ENCODE data around the gene ROPN1B. TPM values are rescaled to one million over a fixed set of nuclear protein-coding genes. Genes with fewer than 3 reads are reported as not detected.
"Not testable (repeated sequence)": the region's sequence is repeated elsewhere in the genome, so short reads cannot be mapped to it uniquely, and the experiment has no call there.

ROPN1B gene
- total RNA-seq, 4 donors from 2014 or later = not detected

DNA sequence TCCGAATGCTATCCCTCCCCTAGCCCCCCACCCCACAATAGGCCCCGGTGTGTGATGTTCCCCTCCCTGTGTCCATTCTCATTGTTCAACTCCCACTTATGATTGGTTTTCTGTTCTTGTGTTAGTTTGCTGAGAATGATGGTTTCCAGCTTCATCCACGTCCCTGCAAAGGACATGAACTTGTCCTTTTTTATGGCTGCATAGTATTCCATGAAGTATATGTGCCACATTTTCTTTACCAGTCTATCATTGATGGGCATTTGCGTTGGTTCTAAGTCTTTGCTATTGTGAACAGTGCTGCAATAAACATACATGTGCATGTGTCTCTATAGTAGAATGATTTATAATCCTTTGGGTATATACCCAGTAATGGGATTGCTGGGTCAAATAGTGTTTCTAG is 12.0 kb upstream of the ROPN1B start:
- H3K27ac ChIP-seq; H3K4me1 ChIP-seq; H3K4me3 ChIP-seq; DNase-seq; H3K36me3 ChIP-seq; H3K9me3 ChIP-seq; intact Hi-C loops (cut with DNase I): not testable (repeated sequence)
- H3K27me3 ChIP-seq = peaks cover 0 to 63% (median 2%) of the 10 kb centered on the region in 4 donors
- 90 to 93% methylated on average over 4 of the region's 4 CpGs for WGBS, 2 donors

- intact Hi-C loops (cut with DNase I) = no loop called here
- TF ChIP-seq CTCF (IDR thresholded peaks at IDR 0.05) = no peak
- no peak for TF ChIP-seq POLR2A (IDR thresholded peaks at IDR 0.05)
Observed at GRCh38 chr3:125957674-125958510, 11.1 kb upstream of the ROPN1B start.

GRCh38 chr3:125958511-125959316 is 10.3 kb upstream of the ROPN1B start:
- Histone ChIP-seq H3K36me3 (no peaks in the 10 kb centered on the region), H3K4me1 (peaks cover 0 to 10% (median 0%) of the 10 kb centered on the region in 3 donors), H3K9me3 (no peaks in the 10 kb centered on the region), H3K27me3 (peaks cover 0 to 72% (median 2%) of the 10 kb centered on the region in 4 donors), H3K27ac (no peak overlapping the region), H3K4me3 (peak overlapping the region in 3 of 4 donors; percentile 12 to 55 (median 40))
- 85% methylated on average over 21 of the region's 46 CpGs; no CpG with 5 or more reads in 1 of the 2 donors for WGBS, 2 donors
- TF ChIP-seq POLR2A (IDR thresholded peaks at IDR 0.05) (no peak), CTCF (IDR thresholded peaks at IDR 0.05) (no peak)
- DNase-seq = no peak
- intact Hi-C loops (cut with DNase I) = no loop called here

More at GRCh38 chr3:125957674-125958510, 11.1 kb upstream of the ROPN1B start:
- H3K27me3 ChIP-seq = peaks cover 0 to 69% (median 2%) of the 10 kb centered on the region in 4 donors
- 30 to 44% methylated on average over 1 to 3 of the region's 75 CpGs for WGBS, 2 donors
- peaks cover 0 to 10% (median 0%) of the 10 kb centered on the region in 3 donors for H3K4me1 ChIP-seq
- no peaks in the 10 kb centered on the region for H3K36me3 ChIP-seq
- peak overlapping the region in 3 of 4 donors; percentile 12 to 55 (median 40) for H3K4me3 ChIP-seq
- no peak for DNase-seq
- H3K27ac ChIP-seq = no peak overlapping the region
- H3K9me3 ChIP-seq = no peaks in the 10 kb centered on the region

DNA sequence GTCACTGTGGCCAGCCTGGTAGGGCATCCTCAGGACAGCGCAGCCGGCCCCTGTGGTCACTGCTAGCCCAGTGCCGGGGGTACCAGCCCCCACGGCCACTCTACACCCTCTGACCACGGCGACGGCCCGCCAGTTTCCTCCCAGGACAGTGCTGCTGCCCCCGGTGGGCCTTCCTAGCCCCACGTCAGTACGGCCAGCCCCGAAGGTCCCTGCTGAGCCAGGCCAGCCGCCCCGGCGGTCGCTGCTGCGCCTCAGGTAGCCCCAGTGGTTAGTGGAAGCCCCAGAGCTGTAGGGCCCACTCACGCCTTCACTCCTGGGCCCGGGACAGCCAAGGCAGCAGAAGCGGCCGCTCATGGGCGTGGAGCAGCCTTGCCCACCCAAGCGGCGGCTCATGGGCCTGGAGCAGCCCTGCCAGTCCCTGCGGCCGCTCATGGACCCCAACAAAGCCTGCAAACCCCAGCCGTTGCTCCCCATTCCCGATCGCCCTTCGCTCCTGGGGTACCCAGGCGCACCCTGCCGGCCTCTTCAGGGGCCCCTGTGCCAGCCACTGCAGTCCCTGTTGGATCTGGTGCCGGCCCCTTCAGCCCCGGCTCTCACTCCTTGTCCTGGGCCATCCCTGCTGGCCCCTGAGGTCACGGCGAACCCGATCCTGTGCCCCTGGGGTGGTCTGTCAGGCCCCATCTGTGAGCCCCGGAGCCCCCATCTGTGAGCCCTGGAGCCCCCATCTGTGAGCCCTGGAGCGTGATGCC is 9.5 kb upstream of the ROPN1B start:
- Histone ChIP-seq H3K36me3 (no peaks in the 10 kb centered on the region), H3K4me1 (peaks cover 0 to 10% (median 0%) of the 10 kb centered on the region in 3 donors), H3K27me3 (peaks cover 0 to 77% (median 2%) of the 10 kb centered on the region in 4 donors), H3K4me3 (no peak overlapping the region), H3K27ac (no peak overlapping the region), H3K9me3 (no peaks in the 10 kb centered on the region)
- DNase-seq = no peak
- WGBS, 2 donors = 95% methylated on average over 13 of the region's 39 CpGs; no CpG with 5 or more reads in 1 of the 2 donors
- TF ChIP-seq CTCF (IDR thresholded peaks at IDR 0.05) = no peak
- TF ChIP-seq POLR2A (IDR thresholded peaks at IDR 0.05) = no peak
- intact Hi-C loops (cut with DNase I) = no loop called here

DNA sequence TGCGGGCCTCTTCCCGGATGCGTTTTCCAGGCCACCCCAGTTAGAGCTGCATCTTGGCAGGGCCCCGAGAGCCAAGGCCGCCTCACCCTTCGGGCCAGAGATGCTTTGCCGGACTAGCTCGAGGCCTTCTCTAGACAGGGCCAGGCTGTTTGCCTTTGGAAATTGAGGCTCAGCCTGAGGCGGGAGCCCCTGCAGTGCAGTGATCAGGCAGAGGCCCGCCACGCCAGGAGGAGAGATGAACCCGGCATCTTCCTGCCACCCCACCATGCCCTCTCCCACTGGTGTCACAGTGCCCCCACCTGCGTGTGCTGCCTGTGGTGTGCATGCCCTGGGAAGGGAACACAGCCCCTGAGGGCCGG is 8.9 kb upstream of the ROPN1B start:
- DNase-seq = no peak

More for the DNA sequence above, 8.9 kb upstream of the ROPN1B start:
- 100% methylated on average over 1 of the region's 14 CpGs; no CpG with 5 or more reads in 1 of the 2 donors for WGBS, 2 donors
- intact Hi-C loops (cut with DNase I) = no loop called here
- H3K27me3 ChIP-seq = peaks cover 0 to 78% (median 2%) of the 10 kb centered on the region in 4 donors
- TF ChIP-seq POLR2A (IDR thresholded peaks at IDR 0.05) = no peak
- no peak for TF ChIP-seq CTCF (IDR thresholded peaks at IDR 0.05)
- H3K4me3 ChIP-seq = no peak overlapping the region
- H3K27ac ChIP-seq = no peak overlapping the region
- no peaks in the 10 kb centered on the region for H3K36me3 ChIP-seq
- H3K9me3 ChIP-seq = no peaks in the 10 kb centered on the region
- H3K4me1 ChIP-seq = peaks cover 0 to 10% (median 0%) of the 10 kb centered on the region in 3 donors

Data from esophagus squamous epithelium (tissue), 5 donors.